OCI-LY7 (cell line): ENCODE results near the gene SNAPC4. TPM values are rescaled to one million over a fixed set of nuclear protein-coding genes. Genes with fewer than 3 reads are reported as not detected.

Experiments used
- BruUV-seq: library from RNA; stranded (reverse); fragments of 400-500 nt; replicated peaks from 2 replicates; lab custom pipeline; 2021; lab: Mats Ljungman, UMichigan
- CTCF ChIA-PET: fragments of 300-600 bp; sonication (Branson Sonifier 250); formaldehyde crosslinking; loops from one replicate; lab custom pipeline; 2022; ENCODE audit warnings: antibody characterized with exemption; ENCODE audit not compliant: unreplicated experiment; lab: Charles Lee
- POLR2A ChIA-PET: fragments of 300-600 bp; sonication (Branson Sonifier 250); formaldehyde crosslinking; loops from one replicate; lab custom pipeline; 2022; ENCODE audit warnings: antibody characterized with exemption; lab: Charles Lee
- DNase-seq: peaks from one replicate; pipeline ENCODE4 v3.0.0-alpha.2; 2015; ENCODE audit warnings: low spot score
- H2AFZ ChIP-seq: fragments of 200-600 bp; sonication (generic), shearing (Covaris generic); 2 replicates; pipeline ENCODE4 v1.6.1; 2014; ENCODE audit warnings: mild to moderate bottlenecking, antibody characterized with exemption, low read length, moderate library complexity
- H3K27ac ChIP-seq: fragments of 200-600 bp; sonication (generic); 2 replicates; pipeline ENCODE4 v1.5.1; 2014; ENCODE audit warnings: mixed run types, low read depth, mild to moderate bottlenecking, moderate library complexity, low read length, inconsistent platforms; ENCODE audit not compliant: poor library complexity, severe bottlenecking
- H3K36me3 ChIP-seq: fragments of 200-600 bp; sonication (generic); 2 replicates; pipeline ENCODE4 v1.6.1; 2014; ENCODE audit warnings: mild to moderate bottlenecking, antibody characterized with exemption, low read length, moderate library complexity, mixed read lengths; ENCODE audit not compliant: insufficient read depth
- H3K4me1 ChIP-seq: fragments of 200-600 bp; sonication (generic); 2 replicates; pipeline ENCODE4 v1.5.1; 2014; ENCODE audit warnings: mild to moderate bottlenecking, low read length; ENCODE audit not compliant: insufficient read depth, poor library complexity, severe bottlenecking
- H3K4me2 ChIP-seq: fragments of 200-600 bp; sonication (generic); 2 replicates; pipeline ENCODE4 v1.6.1; 2014; ENCODE audit warnings: mild to moderate bottlenecking, low read length
- H3K4me3 ChIP-seq: fragments of 200-600 bp; sonication (generic); 2 replicates; pipeline ENCODE4 v1.5.1; 2014; ENCODE audit warnings: mild to moderate bottlenecking, low read depth, low read length; ENCODE audit not compliant: poor library complexity, severe bottlenecking
- H3K79me2 ChIP-seq: fragments of 200-600 bp; sonication (generic); 2 replicates; pipeline ENCODE4 v1.6.1; 2016; ENCODE audit warnings: low read depth, mild to moderate bottlenecking, low read length, moderate library complexity, mixed read lengths; ENCODE audit not compliant: insufficient read depth
- H3K9me2 ChIP-seq: fragments of 200-600 bp; sonication (generic); 2 replicates; pipeline ENCODE4 v1.6.1; 2016; ENCODE audit warnings: mild to moderate bottlenecking, low read length, mixed read lengths; ENCODE audit not compliant: insufficient read depth
- H3K9me3 ChIP-seq: fragments of 200-600 bp; sonication (generic); 2 replicates; pipeline ENCODE4 v1.6.1; 2014; ENCODE audit warnings: mild to moderate bottlenecking, mixed run types, low read length, mixed read lengths
- H4K20me1 ChIP-seq: fragments of 200-600 bp; sonication (generic); 2 replicates; pipeline ENCODE4 v1.6.1; 2014; ENCODE audit warnings: mild to moderate bottlenecking, antibody characterized with exemption, low read length, moderate library complexity, mixed read lengths; ENCODE audit not compliant: insufficient read depth
- CTCF ChIP-seq: fragments of 200-600 bp; sonication (generic); conservative IDR thresholded peaks from 2 replicates; pipeline ENCODE4 v1.5.1; 2014; ENCODE audit warnings: mild to moderate bottlenecking, antibody characterized with exemption, low read length, moderate library complexity, mixed read lengths
- EZH2phosphoT487 ChIP-seq: fragments of 200-600 bp; sonication (generic); IDR thresholded peaks from 2 replicates; pipeline ENCODE4 v1.6.1; 2018; ENCODE audit warnings: low read depth, borderline replicate concordance, mild to moderate bottlenecking, mixed run types, antibody characterized with exemption, low read length, moderate library complexity, mixed read lengths
- intact Hi-C: fragments of 100-400 bp; cut with micrococcal nuclease; formaldehyde crosslinking; loops from one replicate; pipeline ENCODE4 v1.10.0; 2022; ENCODE audit not compliant: unreplicated experiment
- total RNA-seq, 2 experiments: library from RNA; depleted of rRNA in 1 of 2; stranded (reverse); fragments of >200 nt in 1 of 2; shearing (Covaris generic) in 1 of 2; gene quantifications; 2 replicates each; pipeline ENCODE4 v1.2.3, GENCODE V29; 2014 to 2022

Gene SNAPC4
- total RNA-seq, 2 experiments from 2014 or later, result 13.4 to 16.8 TPM

DNA sequence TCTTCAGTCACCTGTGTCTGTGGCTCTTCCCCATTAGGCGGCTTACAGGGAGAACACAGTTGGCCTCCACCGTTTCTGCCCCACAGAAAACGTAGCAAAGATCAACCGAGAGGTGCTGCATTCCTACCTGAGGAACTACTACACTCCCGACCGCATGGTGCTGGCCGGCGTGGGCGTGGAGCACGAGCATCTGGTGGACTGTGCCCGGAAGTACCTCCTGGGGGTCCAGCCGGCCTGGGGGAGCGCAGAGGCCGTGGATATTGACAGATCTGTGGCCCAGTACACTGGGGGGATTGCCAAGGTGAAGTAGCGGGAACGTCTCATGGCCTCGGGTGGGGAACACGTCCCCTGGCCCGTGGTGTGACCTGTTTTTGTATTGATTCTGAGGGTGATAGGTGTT is 16.9 kb upstream of the SNAPC4 start:
- Histone ChIP-seq H3K4me1 (peaks cover 4% of the 10 kb centered on the region), H3K79me2 (peaks cover 10% of the 10 kb centered on the region), H3K9me2 (no peaks in the 10 kb centered on the region), H2AFZ (no peak overlapping the region), H3K9me3 (no peaks in the 10 kb centered on the region), H4K20me1 (no peaks in the 10 kb centered on the region), H3K36me3 (peaks cover 95% of the 10 kb centered on the region), H3K27ac (no peak overlapping the region), H3K4me2 (no peak overlapping the region), H3K4me3 (no peak overlapping the region)
- CTCF ChIA-PET, result no interaction called here
- POLR2A ChIA-PET, result no interaction called here
- TF ChIP-seq CTCF (no peak), EZH2phosphoT487 (no peak)
- intact Hi-C loops, result no loop called here
- no TSS peak for BruUV-seq
- DNase-seq, result no peak

- Histone ChIP-seq H3K9me3 (no peaks in the 10 kb centered on the region), H3K9me2 (no peaks in the 10 kb centered on the region), H4K20me1 (no peaks in the 10 kb centered on the region), H3K4me2 (no peak overlapping the region), H3K36me3 (peaks cover 93% of the 10 kb centered on the region), H3K4me1 (peaks cover 9% of the 10 kb centered on the region), H3K4me3 (no peak overlapping the region), H3K79me2 (peaks cover 15% of the 10 kb centered on the region), H3K27ac (no peak overlapping the region), H2AFZ (no peak overlapping the region)
- no peak for DNase-seq
- CTCF ChIA-PET, result no interaction called here
- BruUV-seq, result no TSS peak
- POLR2A ChIA-PET, result no interaction called here
- intact Hi-C loops, result no loop called here
- TF ChIP-seq EZH2phosphoT487, result no peak
- no peak for TF ChIP-seq CTCF
Observed at GRCh38 chr9:136416427-136416826, 16.5 kb upstream of the SNAPC4 start.

DNA sequence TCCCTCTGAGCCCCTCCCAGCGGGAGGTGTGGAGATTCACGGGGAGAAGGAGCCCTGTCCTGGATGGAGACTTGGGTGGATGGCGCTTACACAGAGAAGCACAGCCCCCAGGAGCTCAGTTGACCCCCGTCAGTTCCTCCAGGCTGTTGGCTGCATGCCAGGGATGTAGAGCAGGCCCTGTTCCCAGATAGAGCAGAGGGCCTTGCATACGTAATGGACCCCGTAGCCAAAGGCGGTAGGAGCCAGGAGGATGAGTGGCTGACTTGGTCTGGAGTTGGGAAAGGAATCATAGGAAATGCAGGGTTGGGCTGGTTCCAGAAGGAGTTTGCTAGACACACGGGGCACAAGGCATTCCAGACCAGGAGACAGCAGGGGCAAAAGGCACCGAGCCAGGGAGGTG is 13.0 kb upstream of the SNAPC4 start:
- no peak for DNase-seq
- H3K4me3 ChIP-seq, result no peak overlapping the region
- no peak overlapping the region for H3K4me2 ChIP-seq
- H3K4me1 ChIP-seq, result peaks cover 26% of the 10 kb centered on the region
- H3K9me3 ChIP-seq, result no peaks in the 10 kb centered on the region
- H3K36me3 ChIP-seq, result peaks cover 69% of the 10 kb centered on the region
- no peaks in the 10 kb centered on the region for H3K9me2 ChIP-seq
- ChIA-PET CTCF (no interaction called here), POLR2A (interaction anchor here (0.5 to 0.7 kb wide), 2 partner anchors 404 to 1536 kb away, joined by 3 read pairs; no protein-coding TSS in a partner anchor)
- TF ChIP-seq CTCF (no peak), EZH2phosphoT487 (no peak)
- H2AFZ ChIP-seq, result no peak overlapping the region
- peaks cover 44% of the 10 kb centered on the region for H3K79me2 ChIP-seq
- intact Hi-C loops, result no loop called here
- H3K27ac ChIP-seq, result no peak overlapping the region
- no peaks in the 10 kb centered on the region for H4K20me1 ChIP-seq
- no TSS peak for BruUV-seq
